T-helper 2 cell treated with Interferon-gamma antibody and Interleukin-4, amounts not matched to agents 5 μg/mL and 100 μg/mL, for 36 hours (primary cell): ENCODE results near the gene LMAN1.

Experiments used
- DNase-seq: peaks from one replicate; pipeline ENCODE4 v3.0.0; 2021; ENCODE audit warnings: low spot score
- H3K27ac Mint-ChIP-seq: one replicate; pipeline ENCODE4 v1.8.0; 2021; ENCODE audit warnings: mild to moderate bottlenecking, mixed read lengths
- H3K27me3 Mint-ChIP-seq: one replicate; pipeline ENCODE4 v1.8.0; 2021; ENCODE audit warnings: low read depth, mixed read lengths
- H3K36me3 Mint-ChIP-seq: one replicate; pipeline ENCODE4 v1.8.0; 2021; ENCODE audit warnings: low read depth, mixed read lengths
- H3K4me1 Mint-ChIP-seq: one replicate; pipeline ENCODE4 v1.8.0; 2021; ENCODE audit warnings: low read depth, mixed read lengths
- H3K4me3 Mint-ChIP-seq: one replicate; pipeline ENCODE4 v1.8.0; 2022; ENCODE audit warnings: mild to moderate bottlenecking, moderate library complexity, mixed read lengths
- H3K9me3 Mint-ChIP-seq: one replicate; pipeline ENCODE4 v1.8.0; 2021; ENCODE audit warnings: mixed read lengths

The LMAN1 gene

DNA sequence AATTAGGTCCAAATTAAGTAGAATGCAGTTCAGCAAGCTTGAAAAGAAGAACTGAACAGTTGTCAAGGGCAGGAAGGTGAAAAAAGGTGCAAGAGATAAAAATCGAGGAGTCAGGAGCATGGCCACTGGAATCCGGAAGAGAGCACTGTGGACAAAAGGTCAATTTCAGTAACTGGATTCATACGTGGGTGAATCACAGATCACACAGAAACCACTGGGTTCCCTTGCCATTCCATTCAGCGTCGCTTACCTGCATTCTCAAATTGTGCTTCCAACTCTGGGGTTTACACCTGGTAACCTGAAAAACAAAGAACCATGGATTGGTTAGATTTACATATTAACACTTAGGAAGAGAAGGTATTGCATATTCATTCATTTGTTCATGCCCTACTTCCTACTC is 21.6 kb upstream of the LMAN1 start:
- no peaks in the 10 kb centered on the region for H3K9me3 Mint-ChIP-seq
- H3K4me1 Mint-ChIP-seq, result no peaks in the 10 kb centered on the region
- no peaks in the 10 kb centered on the region for H3K36me3 Mint-ChIP-seq
- DNase-seq, result no peak
- H3K27ac Mint-ChIP-seq, result no peak overlapping the region
- peaks cover 10% of the 10 kb centered on the region for H3K27me3 Mint-ChIP-seq
- no peak overlapping the region for H3K4me3 Mint-ChIP-seq

- Mint-ChIP-seq H3K4me3 (no peak overlapping the region), H3K4me1 (no peaks in the 10 kb centered on the region), H3K36me3 (no peaks in the 10 kb centered on the region), H3K27me3 (peaks cover 10% of the 10 kb centered on the region), H3K27ac (no peak overlapping the region), H3K9me3 (no peaks in the 10 kb centered on the region)
- DNase-seq, result no peak
Observed at GRCh38 chr18:59379772-59380522, 20.9 kb upstream of the LMAN1 start.

DNA sequence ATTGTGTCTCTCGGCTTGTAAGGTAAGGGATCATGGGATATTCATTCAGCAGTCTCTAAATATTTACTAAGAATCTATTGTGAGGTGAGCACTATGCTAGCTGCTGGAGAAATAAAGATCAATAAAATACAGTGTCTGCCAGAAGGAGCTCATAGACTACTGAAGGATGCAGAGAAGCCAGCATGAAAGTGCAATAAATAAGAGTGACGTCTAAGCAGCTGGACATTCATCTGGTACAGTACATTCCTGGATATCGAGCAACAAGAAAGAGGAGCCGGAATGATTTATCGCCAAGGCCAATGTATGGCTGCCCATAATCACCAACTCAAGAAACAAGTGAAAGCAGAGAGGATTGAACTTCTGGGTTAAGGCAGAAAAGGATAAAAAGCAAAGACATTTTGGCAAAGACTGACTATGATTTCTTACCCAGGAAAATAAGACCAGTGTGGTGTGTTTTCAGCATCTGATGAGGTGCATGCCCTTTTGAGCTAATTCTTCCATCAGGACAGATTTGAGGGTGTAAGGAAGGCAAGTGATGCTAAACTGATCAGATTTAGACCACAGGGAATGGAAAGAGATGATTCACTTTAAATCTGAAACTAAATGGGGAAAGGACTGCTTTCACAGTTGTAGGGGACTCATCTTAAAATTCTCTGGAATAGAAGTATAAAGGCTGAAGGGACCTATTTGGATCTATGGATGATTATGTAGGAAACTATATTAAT is 18.7 kb upstream of the LMAN1 start:
- H3K27me3 Mint-ChIP-seq, result peaks cover 10% of the 10 kb centered on the region
- no peak overlapping the region for H3K27ac Mint-ChIP-seq
- H3K9me3 Mint-ChIP-seq, result no peaks in the 10 kb centered on the region
- H3K4me3 Mint-ChIP-seq, result no peak overlapping the region
- no peak for DNase-seq
- H3K36me3 Mint-ChIP-seq, result no peaks in the 10 kb centered on the region
- peaks cover 3% of the 10 kb centered on the region for H3K4me1 Mint-ChIP-seq

DNA sequence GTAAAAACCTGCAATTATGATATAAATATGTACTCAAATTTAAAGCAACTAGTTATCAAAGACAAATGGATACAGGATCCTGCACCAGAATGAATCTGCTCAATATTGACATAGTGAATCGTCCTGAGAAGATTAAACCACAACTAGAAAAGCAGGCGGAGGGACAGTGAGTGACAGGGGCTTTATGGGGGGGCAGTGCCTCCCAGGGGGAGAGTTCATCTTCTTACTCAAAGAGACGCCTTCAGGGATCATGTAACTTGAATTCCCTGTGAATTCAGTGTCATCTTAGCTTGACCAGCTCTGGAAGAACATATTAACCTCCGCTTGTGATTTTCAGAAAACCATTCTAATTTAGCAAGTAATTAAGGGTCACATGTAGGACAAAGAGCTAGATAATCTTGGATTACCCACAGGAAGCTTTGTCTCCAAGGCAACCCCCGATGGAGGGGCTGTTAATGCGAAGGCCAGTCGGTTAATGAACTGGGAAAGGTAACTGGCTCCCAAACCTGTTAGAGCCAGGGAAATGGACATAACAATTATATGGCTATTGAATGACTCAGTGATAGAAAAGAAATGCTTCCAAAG is 17.4 kb upstream of the LMAN1 start:
- no peak overlapping the region for H3K27ac Mint-ChIP-seq
- peaks cover 3% of the 10 kb centered on the region for H3K4me1 Mint-ChIP-seq
- H3K27me3 Mint-ChIP-seq, result peaks cover 11% of the 10 kb centered on the region
- H3K4me3 Mint-ChIP-seq, result no peak overlapping the region
- H3K9me3 Mint-ChIP-seq, result no peaks in the 10 kb centered on the region
- no peaks in the 10 kb centered on the region for H3K36me3 Mint-ChIP-seq
- DNase-seq, result no peak

- Mint-ChIP-seq H3K27ac (no peak overlapping the region), H3K4me1 (peaks cover 3% of the 10 kb centered on the region), H3K36me3 (no peaks in the 10 kb centered on the region), H3K27me3 (peaks cover 9% of the 10 kb centered on the region), H3K4me3 (no peak overlapping the region), H3K9me3 (no peaks in the 10 kb centered on the region)
- DNase-seq, result no peak
Observed at GRCh38 chr18:59374128-59374527, 15.1 kb upstream of the LMAN1 start.

DNA sequence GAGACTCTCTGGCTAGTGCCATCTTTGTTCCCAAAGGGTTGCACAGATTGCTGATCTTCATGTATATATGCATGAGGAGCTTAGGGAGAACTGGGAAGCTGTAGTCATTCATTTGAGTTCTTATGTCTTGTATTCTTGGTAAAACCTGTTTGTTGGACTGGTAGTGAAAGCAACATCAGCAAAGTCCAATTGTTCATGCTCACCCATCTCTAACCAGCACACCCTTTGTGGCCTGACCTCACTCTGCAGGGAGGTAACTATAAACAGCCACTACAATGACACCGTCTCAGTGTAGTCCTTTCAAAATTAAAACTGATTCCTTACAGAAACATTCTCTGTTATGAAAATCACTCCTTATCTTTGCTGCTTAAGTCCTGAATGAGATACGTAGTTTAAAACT is 13.9 kb upstream of the LMAN1 start:
- H3K9me3 Mint-ChIP-seq, result no peaks in the 10 kb centered on the region
- H3K4me1 Mint-ChIP-seq, result peaks cover 3% of the 10 kb centered on the region
- peaks cover 7% of the 10 kb centered on the region for H3K27me3 Mint-ChIP-seq
- DNase-seq, result no peak
- H3K27ac Mint-ChIP-seq, result no peak overlapping the region
- no peaks in the 10 kb centered on the region for H3K36me3 Mint-ChIP-seq
- no peak overlapping the region for H3K4me3 Mint-ChIP-seq

DNA sequence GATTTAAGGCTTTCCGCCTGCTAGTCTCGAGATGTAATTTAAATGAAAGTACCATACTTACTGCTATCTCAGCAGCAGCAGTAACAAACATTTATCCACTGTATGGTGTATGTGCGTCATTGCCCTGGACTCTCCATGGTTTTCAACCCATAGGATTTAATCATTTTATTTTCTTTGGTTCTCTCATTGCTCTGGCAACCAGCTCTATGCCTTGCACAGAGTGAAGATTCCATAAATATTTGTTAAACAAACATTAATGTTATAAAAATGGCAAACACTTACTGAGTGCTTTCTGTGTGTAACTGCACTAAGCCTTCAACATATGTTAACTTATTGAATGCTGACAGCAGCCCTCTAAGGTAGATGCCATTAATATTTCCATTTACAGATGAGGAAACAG is 1.3 kb upstream of the LMAN1 start:
- Mint-ChIP-seq H3K4me1 (peaks cover 23% of the 10 kb centered on the region), H3K4me3 (peak overlapping the region; percentile 73), H3K9me3 (no peaks in the 10 kb centered on the region), H3K36me3 (peaks cover 15% of the 10 kb centered on the region), H3K27me3 (peaks cover 14% of the 10 kb centered on the region), H3K27ac (no peak overlapping the region)
- no peak for DNase-seq

GRCh38 chr18:59359576-59359952 is 499 bp upstream of the LMAN1 start:
- H3K9me3 Mint-ChIP-seq, result no peaks in the 10 kb centered on the region
- peaks cover 23% of the 10 kb centered on the region for H3K4me1 Mint-ChIP-seq
- peaks cover 23% of the 10 kb centered on the region for H3K36me3 Mint-ChIP-seq
- peaks cover 12% of the 10 kb centered on the region for H3K27me3 Mint-ChIP-seq
- H3K4me3 Mint-ChIP-seq, result peak overlapping the region; percentile 73
- peak overlapping the region; percentile 20 for H3K27ac Mint-ChIP-seq
- no peak for DNase-seq

- Mint-ChIP-seq H3K4me1 (peaks cover 24% of the 10 kb centered on the region), H3K27me3 (peaks cover 3% of the 10 kb centered on the region), H3K9me3 (no peaks in the 10 kb centered on the region), H3K36me3 (peaks cover 24% of the 10 kb centered on the region), H3K27ac (peak overlapping the region; percentile 99), H3K4me3 (peak overlapping the region; percentile 99)
- no peak for DNase-seq
Observed at GRCh38 chr18:59358414-59358711, 702 bp downstream of the LMAN1 start.

GRCh38 chr18:59357928-59358327 is 1.1 kb downstream of the LMAN1 start:
- H3K27ac Mint-ChIP-seq, result peak overlapping the region; percentile 99
- H3K9me3 Mint-ChIP-seq, result no peaks in the 10 kb centered on the region
- H3K4me3 Mint-ChIP-seq, result peak overlapping the region; percentile 99
- no peaks in the 10 kb centered on the region for H3K27me3 Mint-ChIP-seq
- peaks cover 29% of the 10 kb centered on the region for H3K4me1 Mint-ChIP-seq
- peaks cover 29% of the 10 kb centered on the region for H3K36me3 Mint-ChIP-seq
- peak; percentile 21 for DNase-seq

- no peak for DNase-seq
- Mint-ChIP-seq H3K27ac (no peak overlapping the region), H3K27me3 (no peaks in the 10 kb centered on the region), H3K36me3 (peaks cover 55% of the 10 kb centered on the region), H3K4me1 (peaks cover 40% of the 10 kb centered on the region), H3K9me3 (no peaks in the 10 kb centered on the region), H3K4me3 (no peak overlapping the region)
Observed at GRCh38 chr18:59354731-59355130, 4.3 kb downstream of the LMAN1 start.

DNA sequence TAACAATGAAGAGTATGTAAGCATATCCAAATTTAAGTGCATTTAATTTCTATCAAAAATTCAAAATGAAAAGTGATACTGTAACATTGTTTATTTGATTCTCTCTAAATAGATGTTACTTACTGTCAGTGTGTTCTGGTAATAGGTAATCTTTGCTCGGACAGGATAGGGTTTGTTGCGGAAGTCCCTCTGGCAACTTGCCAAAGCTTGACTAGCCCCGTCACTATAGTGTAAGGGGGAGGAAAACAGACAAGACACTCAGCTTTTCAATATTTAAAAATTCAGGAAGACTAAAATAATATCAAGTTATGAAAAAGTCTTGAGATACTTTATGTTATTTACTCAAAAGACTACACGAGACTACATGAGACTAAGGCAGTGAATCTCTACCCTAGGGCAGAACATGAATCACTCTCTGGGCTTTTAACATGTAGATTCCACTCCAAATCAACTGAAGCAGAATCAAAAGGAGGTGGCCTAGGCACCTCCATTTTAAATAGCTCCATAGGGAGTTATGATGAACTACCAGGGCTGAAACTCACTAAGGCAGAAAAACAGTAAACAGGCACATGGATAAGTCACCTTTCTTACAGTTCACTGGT is 5.9 kb downstream of the LMAN1 start:
- no peak for DNase-seq
- Mint-ChIP-seq H3K27ac (no peak overlapping the region), H3K4me3 (no peak overlapping the region), H3K27me3 (no peaks in the 10 kb centered on the region), H3K36me3 (peaks cover 67% of the 10 kb centered on the region), H3K4me1 (peaks cover 39% of the 10 kb centered on the region), H3K9me3 (no peaks in the 10 kb centered on the region)

DNA sequence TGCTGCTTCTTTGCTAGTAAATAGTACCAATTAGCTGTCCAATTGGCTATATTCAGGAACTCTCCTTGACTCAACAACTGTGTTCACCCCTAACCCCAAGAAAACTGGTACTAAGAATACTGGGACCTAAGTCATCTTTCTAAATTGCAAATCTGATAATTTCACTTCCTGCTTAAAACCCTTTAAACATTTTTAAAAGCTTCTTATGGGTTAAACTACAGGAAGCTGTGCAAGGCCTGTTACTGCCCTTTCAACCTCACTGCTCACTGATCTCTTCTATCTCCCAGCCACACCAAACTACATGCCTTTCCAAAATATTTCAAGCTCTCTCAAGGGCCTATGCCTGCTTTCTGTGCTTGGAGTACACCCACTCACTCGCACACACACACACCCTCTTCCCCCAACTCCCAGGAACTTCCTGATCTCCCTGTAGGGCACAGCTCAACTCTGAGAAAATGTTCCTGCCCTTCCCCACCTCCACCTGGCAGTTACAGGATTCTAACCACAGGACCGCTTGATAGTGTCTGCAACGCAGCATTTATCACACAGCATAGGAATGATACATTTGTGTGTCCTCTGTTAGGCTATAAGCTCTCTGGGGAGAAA is 6.7 kb downstream of the LMAN1 start:
- Mint-ChIP-seq H3K27ac (peak overlapping the region; percentile 70), H3K9me3 (no peaks in the 10 kb centered on the region), H3K4me3 (peak overlapping the region; percentile 41), H3K27me3 (no peaks in the 10 kb centered on the region), H3K4me1 (peaks cover 34% of the 10 kb centered on the region), H3K36me3 (peaks cover 72% of the 10 kb centered on the region)
- DNase-seq, result no peak

DNA sequence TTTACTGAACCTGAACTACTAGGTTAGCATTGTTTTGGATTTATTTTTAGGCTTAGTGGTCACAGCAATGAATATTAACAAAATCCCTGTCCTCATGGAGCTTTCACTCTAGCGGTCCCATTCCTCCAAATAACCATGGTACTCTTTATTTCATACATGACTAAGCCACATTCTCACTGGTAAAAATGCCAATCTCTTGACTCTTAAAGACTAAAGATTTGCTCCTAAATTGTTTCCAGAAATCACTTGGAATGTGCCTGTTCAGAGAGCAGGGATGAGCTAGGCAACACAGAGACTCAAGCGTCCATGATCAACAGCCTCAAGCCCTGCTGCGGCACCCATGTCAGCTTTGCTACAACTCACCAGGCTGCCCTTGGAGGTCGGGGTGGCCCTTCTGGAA is 13.5 kb downstream of the LMAN1 start:
- no peak for DNase-seq
- peaks cover 24% of the 10 kb centered on the region for H3K9me3 Mint-ChIP-seq
- peaks cover 27% of the 10 kb centered on the region for H3K4me1 Mint-ChIP-seq
- H3K36me3 Mint-ChIP-seq, result peaks cover 82% of the 10 kb centered on the region
- no peaks in the 10 kb centered on the region for H3K27me3 Mint-ChIP-seq
- no peak overlapping the region for H3K27ac Mint-ChIP-seq
- H3K4me3 Mint-ChIP-seq, result no peak overlapping the region
